K562 (cell line): ENCODE measurements around the gene ZNF485. TPM values are rescaled to one million over a fixed set of nuclear protein-coding genes. Genes with fewer than 3 reads are reported as not detected.

ENCODE experiments used
- ATAC-seq: fragments of 200-7000 bp; cut with Tn5 transposase; 3 replicates; pipeline ENCODE4 v1.9.1; 2020; ENCODE audit warnings: moderate library complexity
- BruUV-seq: library from RNA; stranded (reverse); fragments of 400-500 nt; replicated peaks from 2 replicates; lab custom pipeline; 2021; lab: Mats Ljungman, UMichigan
- CTCF ChIA-PET: fragments of 300-600 bp; formaldehyde crosslinking; extraction: SDS; loops from one replicate; lab custom pipeline; 2021; ENCODE audit warnings: low intra/inter-chr PET ratio; lab: Yijun Ruan, JAX
- POLR2A ChIA-PET: fragments of 300-600, 350-650 bp; sonication (Branson Sonifier 250); formaldehyde crosslinking; extraction: SDS; loops from one replicate; lab custom pipeline; 2021; ENCODE audit warnings: antibody characterized with exemption, inconsistent platforms; lab: Yijun Ruan, JAX
- DNase-seq, 4 experiments: peaks; one replicate each; pipeline versions ENCODE4 v3.0.0 to v3.0.0-alpha.2; 2011 to 2018; ENCODE audit warnings: low spot score in 3 of 4, mixed read lengths in 3 of 4; ENCODE audit errors: extremely low read depth in 1 of 4
- FAIRE-seq: peaks from 2 replicates; lab custom pipeline; 2011; peaks lifted over from hg19 to GRCh38; lab: Jason Lieb, UNC
- H2AFZ ChIP-seq: 2 replicates; pipeline ENCODE4 v1.6.0; 2011; ENCODE audit warnings: low read depth, low read length, control low read depth, inconsistent platforms
- H3K27ac ChIP-seq: fragments of 200-600 bp; 3 replicates; pipeline ENCODE4 v1.8.0; 2011; ENCODE audit warnings: low read depth, mild to moderate bottlenecking, control low read depth, inconsistent platforms, low read length, moderate library complexity, mixed read lengths; ENCODE audit errors: extremely low read depth
- H3K27me3 ChIP-seq, 2 experiments: fragments of 300-600 bp in 1 of 2; 2 replicates in 1 of 2; 3 replicates in 1 of 2; pipeline versions ENCODE4 v1.6.0 to v1.8.0; 2011; ENCODE audit warnings: inconsistent platforms in 2 of 2, low read length in 2 of 2, mild to moderate bottlenecking in 1 of 2, mixed read lengths in 1 of 2, moderate library complexity in 1 of 2; ENCODE audit not compliant: control insufficient read depth in 2 of 2, insufficient read depth in 2 of 2
- H3K36me3 ChIP-seq: fragments of 300-600 bp; 3 replicates; pipeline ENCODE4 v1.8.0; 2011; ENCODE audit warnings: mild to moderate bottlenecking, low read length, inconsistent platforms; ENCODE audit not compliant: control insufficient read depth, insufficient read depth
- H3K4me1 ChIP-seq, 2 experiments: fragments of 200-600 bp in 1 of 2; replicated peaks in 1 of 2; 2 replicates in 1 of 2; 3 replicates in 1 of 2; pipeline versions ENCODE4 v1.5.1 to v1.8.0; 2011; ENCODE audit warnings: inconsistent platforms in 2 of 2, low read length in 2 of 2, mild to moderate bottlenecking in 1 of 2, mixed read lengths in 1 of 2, moderate library complexity in 1 of 2; ENCODE audit not compliant: control insufficient read depth in 2 of 2, insufficient read depth in 2 of 2
- H3K4me2 ChIP-seq: 2 replicates; pipeline ENCODE4 v1.6.1; 2011; ENCODE audit warnings: low read length, control low read depth, inconsistent platforms, mixed read lengths; ENCODE audit not compliant: insufficient read depth
- H3K4me3 ChIP-seq: fragments of 200-600 bp; sonication (generic), shearing (Covaris generic); 2 replicates; pipeline ENCODE4 v1.5.1; 2016; ENCODE audit warnings: control low read depth, inconsistent platforms
- H3K79me2 ChIP-seq: fragments of 200-600 bp; 3 replicates; pipeline ENCODE4 v1.8.0; 2011; ENCODE audit warnings: low read length, inconsistent platforms; ENCODE audit not compliant: control insufficient read depth, insufficient read depth
- H3K9ac ChIP-seq, 2 experiments: 2 replicates each; pipeline versions ENCODE4 v1.6.0 to v1.6.1; 2011; ENCODE audit warnings: low read depth in 2 of 2, low read length in 2 of 2, control low read depth in 1 of 2, inconsistent platforms in 1 of 2, mild to moderate bottlenecking in 1 of 2, mixed read lengths in 1 of 2; ENCODE audit not compliant: insufficient read depth in 1 of 2
- H3K9me1 ChIP-seq: one replicate; pipeline ENCODE4 v1.6.0; 2011; ENCODE audit warnings: inconsistent platforms, mild to moderate bottlenecking, low read length, moderate library complexity; ENCODE audit not compliant: control insufficient read depth, insufficient read depth
- H3K9me3 ChIP-seq: replicated peaks from 2 replicates; pipeline ENCODE4 v1.5.1; 2011; ENCODE audit warnings: low read depth, low read length, inconsistent platforms; ENCODE audit not compliant: control insufficient read depth, insufficient read depth
- H4K20me1 ChIP-seq: replicated peaks from 2 replicates; pipeline ENCODE4 v1.6.1; 2011; ENCODE audit warnings: low read length, inconsistent platforms, mixed read lengths; ENCODE audit not compliant: control insufficient read depth, insufficient read depth
- MAZ ChIP-seq, 2 experiments: fragments of 450-650 bp in 1 of 2; sonication (generic) in 1 of 2; formaldehyde crosslinking; IDR thresholded peaks in 1 of 2; conservative IDR thresholded peaks in 1 of 2; 2 replicates each; pipeline versions ENCODE4 v1.4.0 to v1.5.0; 2020; ENCODE audit warnings: mild to moderate bottlenecking in 1 of 2, missing genetic modification reagents in 1 of 2
- MGA ChIP-seq: fragments of 450-650 bp; IDR thresholded peaks from 2 replicates; pipeline ENCODE4 v1.6.1; 2016; ENCODE audit warnings: mild to moderate bottlenecking, moderate library complexity
- NFIC ChIP-seq: fragments of 450-650 bp; IDR thresholded peaks from 2 replicates; pipeline ENCODE4 v1.6.1; 2017; ENCODE audit warnings: mild to moderate bottlenecking, inconsistent platforms
- SIRT6 ChIP-seq: IDR thresholded peaks from one replicate; pipeline ENCODE4 v1.6.1; 2012; ENCODE audit warnings: low read depth, mild to moderate bottlenecking, control low read depth, inconsistent platforms, low read length, moderate library complexity
- WGBS: fragments of 100-300 bp; shearing (Covaris generic); methylation state at CpG from one replicate; pipeline ENCODE4 v1.1.6; 2016; ENCODE audit warnings: low coverage, mixed read lengths; ENCODE audit not compliant: insufficient coverage; ENCODE audit errors: missing lambda C conversion rate; 5-methylcytosine and 5-hydroxymethylcytosine counted together
- in situ Hi-C: fragments of 300-500 bp; cut with MboI; formaldehyde crosslinking; loops from 4 replicates; pipeline ENCODE4 v1.15.0; 2018; ENCODE audit warnings: inconsistent platforms, mixed read lengths
- intact Hi-C: fragments of 100-400 bp; cut with micrococcal nuclease; formaldehyde crosslinking; loops from 2 replicates; pipeline ENCODE4 v1.14.2; 2022
- polyA plus RNA-seq, 8 experiments: library from polyadenylated mRNA; depleted of rRNA in 4 of 8; stranded (reverse) in 5 of 8; unstranded in 3 of 8; fragments of >200 nt; fragmentation: Nextera tagmentation in 2 of 8; fragmentation: Illumina TruSeq in 1 of 8; extraction: Ambion mirVana in 2 of 8; extraction: Trizol in 1 of 8; gene quantifications; 2 replicates each; pipeline versions ENCODE4 v1.2.1 to v1.2.3, GENCODE V29; 2011 to 2014; ENCODE audit warnings: inconsistent platforms in 1 of 8, missing spikeins in 1 of 8
- total RNA-seq, 7 experiments: library from RNA; depleted of rRNA in 6 of 7; stranded (reverse); fragments of >200 nt in 6 of 7; fragmentation: Illumina TruSeq in 2 of 7; extraction: Trizol in 2 of 7; gene quantifications; 2 replicates each; pipeline versions ENCODE4 v1.2.1 to v1.2.3, GENCODE V29; 2011 to 2021; ENCODE audit warnings: low replicate concordance in 1 of 7

ZNF485 gene
- total and polyA plus RNA-seq, 9 of the 15 experiments (the other 6 are each of a cell fraction or from before 2014, with no cell fraction given): 8.0 to 18.7 (median 11.9) TPM

- Histone ChIP-seq H3K27me3 (peaks cover 4 to 11% of the 10 kb centered on the region in 2 experiments; a peak in 4 of 5 replicates), H3K9ac (no peak overlapping the region), H2AFZ (no peak overlapping the region), H4K20me1 (no peaks in the 10 kb centered on the region), H3K9me3 (no peaks in the 10 kb centered on the region), H3K36me3 (no peaks in the 10 kb centered on the region), H3K4me3 (no peak overlapping the region), H3K27ac (no peak overlapping the region), H3K9me1 (no peaks in the 10 kb centered on the region), H3K4me1 (peaks cover 11 to 19% of the 10 kb centered on the region in 2 experiments), H3K4me2 (no peak overlapping the region), H3K79me2 (no peaks in the 10 kb centered on the region)
- TF ChIP-seq SIRT6 (no peak), NFIC (peak; percentile 73)
- ATAC-seq (no peak), FAIRE-seq (no peak), DNase-seq (peak in 1 of 4 experiments; percentile 43)
- BruUV-seq: no TSS peak
- intact Hi-C loops: no loop called here
- 7% methylated on average over 2 of the region's 2 CpGs for WGBS
- ChIA-PET POLR2A (interaction anchor here (1.4 kb wide), 1 partner anchor 9 kb away, joined by 4 read pairs; no protein-coding TSS in a partner anchor), CTCF (no interaction called here)
- in situ Hi-C loops: no loop called here
Measured at GRCh38 chr10:43598446-43598845, 7.8 kb upstream of the ZNF485 start.

DNA sequence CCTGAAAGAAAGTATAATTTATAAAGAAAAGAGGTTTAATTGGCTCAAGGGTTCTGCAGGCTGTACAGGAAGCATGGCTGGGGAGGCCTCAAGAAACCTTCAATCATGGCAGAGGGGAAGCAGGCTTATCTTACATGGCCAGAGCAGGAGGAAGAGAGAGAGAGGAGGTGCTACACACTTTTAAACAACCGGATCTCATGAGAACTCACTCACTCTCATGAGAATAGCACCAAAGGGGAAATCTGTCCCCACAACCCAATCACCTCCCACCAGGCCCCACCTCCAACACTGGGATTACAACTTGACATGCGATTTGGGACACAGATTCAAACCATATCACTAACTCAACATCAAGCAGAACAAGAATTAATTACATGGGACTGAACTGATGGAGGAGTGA is 6.9 kb upstream of the ZNF485 start:
- Histone ChIP-seq H3K36me3 (no peaks in the 10 kb centered on the region), H3K4me3 (no peak overlapping the region), H3K9me1 (no peaks in the 10 kb centered on the region), H3K79me2 (no peaks in the 10 kb centered on the region), H3K9me3 (no peaks in the 10 kb centered on the region), H2AFZ (no peak overlapping the region), H3K9ac (no peak overlapping the region), H3K27me3 (peaks cover 4 to 11% of the 10 kb centered on the region in 2 experiments; a peak in 4 of 5 replicates), H3K27ac (no peak overlapping the region), H3K4me1 (peaks cover 11 to 19% of the 10 kb centered on the region in 2 experiments), H3K4me2 (no peak overlapping the region), H4K20me1 (no peaks in the 10 kb centered on the region)
- intact Hi-C loops: no loop called here
- FAIRE-seq (peak; percentile 79), ATAC-seq (peak; percentile 63), DNase-seq (peak in 1 of 4 experiments; percentile 73)
- POLR2A ChIA-PET: no interaction called here
- 0% methylated on average over 2 of the region's 2 CpGs for WGBS
- CTCF ChIA-PET: no interaction called here
- BruUV-seq: no TSS peak
- in situ Hi-C loops: no loop called here
- TF ChIP-seq MAZ (CRISPR knock-in tag; conservative IDR thresholded peaks at IDR 0.05 in 1 of 2, IDR thresholded peaks at IDR 0.05 in 1 of 2): peak in 1 of 2 experiments; percentile 28; a peak in 1 of 4 replicates
- TF ChIP-seq MGA: peak; percentile 79
